ENCODE measurements around the gene GJB1. TPM values are rescaled to one million over a fixed set of nuclear protein-coding genes. Genes with fewer than 3 reads are reported as not detected.

GJB1 gene
- total RNA-seq, 1 donor from 2014 or later: not detected

- no peaks in the 10 kb centered on the region for H3K9me3 ChIP-seq
- no peaks in the 10 kb centered on the region for H3K4me1 ChIP-seq
- H3K36me3 ChIP-seq: no peaks in the 10 kb centered on the region
- no peak for TF ChIP-seq CTCF (IDR thresholded peaks at IDR 0.05)
- no peak for DNase-seq (ENCODE audit: low spot score in 2 of 2)
- H3K27ac ChIP-seq: no peak overlapping the region
- H3K4me3 ChIP-seq: no peak overlapping the region
- intact Hi-C loops (cut with DNase I): no loop called here
- no peaks in the 10 kb centered on the region for H3K27me3 ChIP-seq
Measured at GRCh38 chrX:71216485-71216884, 6.5 kb upstream of the GJB1 start.

DNA sequence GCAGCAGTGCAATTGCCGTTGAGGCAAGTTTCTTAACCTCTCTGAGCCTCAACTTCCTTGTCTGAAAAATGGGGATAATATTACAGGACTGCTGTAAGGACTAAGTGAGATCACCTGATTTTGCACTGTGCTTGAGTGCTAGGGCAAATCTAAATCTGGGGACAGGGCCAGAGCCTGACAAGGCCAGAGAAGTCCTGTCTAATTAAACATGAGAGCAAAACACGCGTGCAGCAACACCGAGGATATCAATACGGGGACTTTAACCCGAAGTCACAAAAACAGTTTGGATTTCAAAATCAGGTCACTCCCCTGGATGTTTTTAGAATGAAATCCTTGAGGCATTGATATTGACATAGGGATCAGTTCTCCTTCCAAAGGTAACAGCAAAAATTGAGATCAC lies 5.7 kb upstream of the GJB1 start:
- no peaks in the 10 kb centered on the region for H3K9me3 ChIP-seq
- no peak for DNase-seq (ENCODE audit: low spot score in 2 of 2)
- no peaks in the 10 kb centered on the region for H3K27me3 ChIP-seq
- no peaks in the 10 kb centered on the region for H3K4me1 ChIP-seq
- intact Hi-C loops (cut with DNase I): no loop called here
- TF ChIP-seq CTCF (IDR thresholded peaks at IDR 0.05): no peak
- no peak overlapping the region for H3K27ac ChIP-seq
- H3K36me3 ChIP-seq: no peaks in the 10 kb centered on the region
- no peak overlapping the region for H3K4me3 ChIP-seq

DNA sequence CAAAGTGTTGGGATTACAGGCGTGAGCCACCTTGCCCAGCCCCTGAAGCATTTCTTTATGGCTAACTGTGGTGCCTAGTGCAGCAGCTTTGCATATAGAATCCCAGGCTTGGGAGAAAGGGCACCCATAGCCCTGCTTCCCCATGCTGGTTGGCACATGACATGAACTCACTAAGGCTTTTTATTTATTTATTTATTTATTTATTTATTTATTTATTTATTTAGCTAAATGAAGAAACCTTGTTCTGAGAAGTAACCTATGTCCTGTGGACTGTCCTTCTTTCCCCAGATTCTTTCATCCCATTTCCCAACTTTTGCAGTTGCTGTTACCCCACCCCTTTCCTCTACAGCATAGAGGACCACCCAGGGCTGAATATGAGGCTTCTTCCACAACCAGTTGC lies 1.9 kb upstream of the GJB1 start:
- no peaks in the 10 kb centered on the region for H3K27me3 ChIP-seq
- intact Hi-C loops (cut with DNase I): no loop called here

GRCh38 chrX:71224098-71224708 lies 1.2 kb downstream of the GJB1 start:
- no peak for TF ChIP-seq CTCF (IDR thresholded peaks at IDR 0.05)
- Histone ChIP-seq H3K4me1 (no peaks in the 10 kb centered on the region), H3K27me3 (no peaks in the 10 kb centered on the region), H3K27ac (no peak overlapping the region), H3K4me3 (no peak overlapping the region), H3K9me3 (no peaks in the 10 kb centered on the region), H3K36me3 (no peaks in the 10 kb centered on the region)
- no peak for DNase-seq (ENCODE audit: low spot score in 2 of 2)
- intact Hi-C loops (cut with DNase I): no loop called here

More for the DNA sequence above, 1.9 kb upstream of the GJB1 start:
- Histone ChIP-seq H3K36me3 (no peaks in the 10 kb centered on the region), H3K9me3 (no peaks in the 10 kb centered on the region), H3K4me3 (no peak overlapping the region), H3K4me1 (no peaks in the 10 kb centered on the region), H3K27ac (no peak overlapping the region)
- no peak for DNase-seq (ENCODE audit: low spot score in 2 of 2)
- no peak for TF ChIP-seq CTCF (IDR thresholded peaks at IDR 0.05)

- Histone ChIP-seq H3K36me3 (no peaks in the 10 kb centered on the region), H3K4me1 (no peaks in the 10 kb centered on the region), H3K27me3 (no peaks in the 10 kb centered on the region), H3K27ac (no peak overlapping the region), H3K9me3 (no peaks in the 10 kb centered on the region), H3K4me3 (no peak overlapping the region)
- no peak for DNase-seq (ENCODE audit: low spot score in 2 of 2)
- intact Hi-C loops (cut with DNase I): no loop called here
- no peak for TF ChIP-seq CTCF (IDR thresholded peaks at IDR 0.05)
Measured at GRCh38 chrX:71225009-71225408, 2.0 kb downstream of the GJB1 start.

GRCh38 chrX:71225676-71226075 lies 2.7 kb downstream of the GJB1 start:
- no peak overlapping the region for H3K27ac ChIP-seq
- H3K36me3 ChIP-seq: no peaks in the 10 kb centered on the region
- intact Hi-C loops (cut with DNase I): no loop called here
- H3K27me3 ChIP-seq: no peaks in the 10 kb centered on the region
- no peak for TF ChIP-seq CTCF (IDR thresholded peaks at IDR 0.05)
- no peak for DNase-seq (ENCODE audit: low spot score in 2 of 2)
- H3K4me1 ChIP-seq: no peaks in the 10 kb centered on the region
- no peak overlapping the region for H3K4me3 ChIP-seq
- no peaks in the 10 kb centered on the region for H3K9me3 ChIP-seq

Data from ascending aorta (tissue), 2 donors.